ENCODE measurements around the gene MOV10L1.

Gene MOV10L1

GRCh38 chr22:50058906-50059880, 30.6 kb upstream of the MOV10L1 start:
- in situ Hi-C loops (cut with MboI; ENCODE audit: low sequenced_read_pairs) = no loop called here

GRCh38 chr22:50059881-50060262, 29.9 kb upstream of the MOV10L1 start:
- in situ Hi-C loops (cut with MboI; ENCODE audit: low sequenced_read_pairs) = no loop called here

- in situ Hi-C loops (cut with MboI; ENCODE audit: low sequenced_read_pairs) = no loop called here
Measured at GRCh38 chr22:50060441-50061140, 29.2 kb upstream of the MOV10L1 start.

- in situ Hi-C loops (cut with MboI; ENCODE audit: low sequenced_read_pairs) = no loop called here
Measured at GRCh38 chr22:50061141-50061823, 28.5 kb upstream of the MOV10L1 start.

GRCh38 chr22:50061824-50062355, 27.9 kb upstream of the MOV10L1 start:
- in situ Hi-C loops (cut with MboI; ENCODE audit: low sequenced_read_pairs) = no loop called here

GRCh38 chr22:50062509-50063135, 27.2 kb upstream of the MOV10L1 start:
- in situ Hi-C loops (cut with MboI; ENCODE audit: low sequenced_read_pairs) = no loop called here

- in situ Hi-C loops (cut with MboI; ENCODE audit: low sequenced_read_pairs) = no loop called here
Measured at GRCh38 chr22:50063589-50064393, 26.0 kb upstream of the MOV10L1 start.

- in situ Hi-C loops (cut with MboI; ENCODE audit: low sequenced_read_pairs) = no loop called here
Measured at GRCh38 chr22:50064453-50064852, 25.4 kb upstream of the MOV10L1 start.

GRCh38 chr22:50067244-50067643, 22.6 kb upstream of the MOV10L1 start:
- in situ Hi-C loops (cut with MboI; ENCODE audit: low sequenced_read_pairs) = no loop called here

GRCh38 chr22:50068096-50068495, 21.7 kb upstream of the MOV10L1 start:
- in situ Hi-C loops (cut with MboI; ENCODE audit: low sequenced_read_pairs) = no loop called here

- in situ Hi-C loops (cut with MboI; ENCODE audit: low sequenced_read_pairs) = no loop called here
Measured at GRCh38 chr22:50070366-50070765, 19.4 kb upstream of the MOV10L1 start.

GRCh38 chr22:50071432-50072166, 18.2 kb upstream of the MOV10L1 start:
- in situ Hi-C loops (cut with MboI; ENCODE audit: low sequenced_read_pairs) = no loop called here

- in situ Hi-C loops (cut with MboI; ENCODE audit: low sequenced_read_pairs) = no loop called here
Measured at GRCh38 chr22:50072167-50072555, 17.6 kb upstream of the MOV10L1 start.

GRCh38 chr22:50072714-50073538, 16.9 kb upstream of the MOV10L1 start:
- in situ Hi-C loops (cut with MboI; ENCODE audit: low sequenced_read_pairs) = no loop called here

GRCh38 chr22:50074056-50074455, 15.8 kb upstream of the MOV10L1 start:
- in situ Hi-C loops (cut with MboI; ENCODE audit: low sequenced_read_pairs) = no loop called here

- in situ Hi-C loops (cut with MboI; ENCODE audit: low sequenced_read_pairs) = no loop called here
Measured at GRCh38 chr22:50074551-50075530, 15.0 kb upstream of the MOV10L1 start.
